LoVo (cell line): ENCODE measurements around the gene TFF3.

ENCODE experiments used
- DNase-seq: peaks from one replicate; pipeline ENCODE4 v3.0.0-alpha.2; 2016; ENCODE audit warnings: low spot score

The TFF3 gene

GRCh38 chr21:42346866-42347600 lies 31.8 kb upstream of the TFF3 start:
- no peak for DNase-seq

DNA sequence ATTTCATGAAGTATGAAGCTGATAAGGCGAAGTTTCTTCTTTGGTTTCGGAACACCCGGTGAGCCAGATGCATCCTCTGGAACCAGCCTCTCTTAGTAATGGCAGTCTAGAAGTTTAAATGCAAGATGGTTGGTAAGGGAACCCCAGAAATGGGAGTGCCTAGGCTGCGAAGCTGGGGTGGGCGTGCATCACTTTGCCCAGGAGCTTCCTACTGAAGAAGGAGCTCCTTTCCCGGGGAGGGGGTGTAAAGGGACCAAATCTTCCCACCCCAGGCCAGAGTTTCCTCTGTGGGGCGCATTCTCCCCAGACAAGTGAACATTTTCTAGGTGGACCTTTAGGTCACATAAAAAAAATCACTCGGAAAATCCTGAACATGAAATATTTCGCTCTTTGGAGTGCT lies 31.2 kb upstream of the TFF3 start:
- DNase-seq = no peak

DNA sequence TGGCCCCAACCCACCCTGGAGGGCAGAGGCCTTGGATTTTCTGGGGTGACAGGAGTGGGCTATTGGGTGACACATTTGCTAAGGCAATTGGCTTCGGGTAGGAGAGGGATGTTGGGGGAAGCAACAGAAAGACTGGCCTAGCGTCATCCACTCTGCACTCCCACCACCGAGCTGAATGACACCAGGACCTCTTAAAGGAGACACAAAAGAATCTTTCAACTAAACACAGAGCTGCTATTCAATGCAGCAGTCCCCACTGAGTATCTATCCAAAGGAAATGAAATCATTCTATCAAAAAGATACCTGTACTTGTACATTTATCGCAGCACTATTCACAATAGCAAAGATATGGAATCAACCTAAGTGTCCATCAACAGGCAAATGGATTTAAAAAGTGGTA lies 29.4 kb upstream of the TFF3 start:
- DNase-seq = no peak

DNA sequence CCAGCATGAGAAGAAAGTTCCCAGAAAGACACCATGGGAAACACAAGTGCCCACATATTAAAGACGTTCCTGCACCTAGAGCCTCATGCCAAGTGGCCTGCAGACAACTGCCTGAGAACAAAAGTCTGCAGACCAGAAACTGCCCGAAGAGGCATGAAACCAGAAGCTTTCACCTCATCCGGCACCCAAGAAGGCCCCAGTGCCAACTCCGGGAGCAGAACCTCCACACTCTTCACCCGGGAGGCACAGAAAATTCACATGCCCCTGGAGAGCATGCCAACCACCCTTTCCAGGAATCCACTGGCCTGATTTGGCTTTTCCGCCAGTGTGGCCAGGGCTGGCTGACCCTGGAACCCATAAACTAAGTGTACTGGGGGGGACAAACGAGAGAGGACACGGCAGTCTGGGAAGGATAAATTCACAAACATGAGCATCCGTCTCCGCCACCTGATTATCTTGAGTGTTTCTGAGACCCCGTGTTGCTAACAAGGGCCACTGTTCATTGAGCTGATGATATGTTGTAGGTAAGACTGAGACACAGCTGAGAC lies 28.8 kb upstream of the TFF3 start:
- no peak for DNase-seq

- DNase-seq = no peak
These were observed 28.3 kb upstream of the TFF3 start for GRCh38 chr21:42343556-42343955.

DNA sequence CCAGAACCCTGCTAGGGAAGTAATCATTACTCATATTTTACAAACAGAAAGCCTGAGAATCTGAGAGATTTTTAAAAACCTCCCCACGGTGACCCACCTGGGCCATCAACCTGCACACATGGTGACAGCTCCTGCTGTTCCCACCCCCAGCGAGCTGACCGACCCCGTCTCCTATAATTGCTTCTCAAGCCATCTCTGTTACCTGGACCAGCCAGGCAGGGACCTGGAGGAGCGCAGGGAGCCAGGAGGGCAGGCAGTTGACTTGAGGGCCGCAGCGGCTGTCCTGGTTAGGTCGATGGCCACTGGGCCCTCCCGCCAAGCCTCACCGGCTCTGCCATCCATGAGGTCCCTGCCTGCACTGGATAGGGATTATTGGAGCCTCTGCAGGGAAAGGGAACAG lies 27.9 kb upstream of the TFF3 start:
- DNase-seq = no peak

DNA sequence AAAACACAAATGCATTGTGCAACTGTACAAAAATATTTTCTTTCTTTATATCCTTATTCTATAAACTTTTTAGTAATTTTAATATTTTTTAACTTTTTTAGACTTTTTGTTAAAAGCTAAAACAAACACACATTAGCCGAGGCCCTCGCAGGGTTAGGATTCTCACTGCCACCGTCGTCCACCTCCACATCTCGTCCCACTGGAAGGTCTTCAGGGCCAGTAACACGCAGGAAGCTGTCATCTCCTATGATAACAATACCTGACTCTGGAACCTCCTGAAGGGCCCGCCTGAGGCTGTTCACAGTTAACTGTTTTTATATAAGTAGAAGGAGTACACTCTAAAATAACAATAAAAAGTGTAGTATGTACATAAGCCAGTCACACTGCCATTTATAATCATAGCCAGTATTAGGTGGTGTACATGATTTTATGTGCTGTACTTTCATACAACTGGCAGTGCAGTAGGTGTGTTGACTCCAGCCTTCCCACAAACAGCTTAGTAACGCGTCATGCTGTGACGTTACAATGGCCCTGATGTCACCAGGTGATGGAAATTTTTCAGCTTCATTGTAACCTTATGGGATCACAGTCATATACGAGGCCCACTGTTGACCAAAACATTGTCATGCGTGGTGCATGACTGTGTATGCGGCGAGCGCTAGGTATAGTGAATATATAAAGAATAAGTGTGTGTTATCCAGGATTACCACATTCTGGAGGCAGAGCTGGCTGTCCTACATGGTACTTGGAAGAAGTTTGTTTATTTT lies 26.8 kb upstream of the TFF3 start:
- DNase-seq = no peak

GRCh38 chr21:42340187-42341050 lies 25.2 kb upstream of the TFF3 start:
- no peak for DNase-seq

- no peak for DNase-seq
These were observed 23.8 kb upstream of the TFF3 start for GRCh38 chr21:42338729-42339715.

DNA sequence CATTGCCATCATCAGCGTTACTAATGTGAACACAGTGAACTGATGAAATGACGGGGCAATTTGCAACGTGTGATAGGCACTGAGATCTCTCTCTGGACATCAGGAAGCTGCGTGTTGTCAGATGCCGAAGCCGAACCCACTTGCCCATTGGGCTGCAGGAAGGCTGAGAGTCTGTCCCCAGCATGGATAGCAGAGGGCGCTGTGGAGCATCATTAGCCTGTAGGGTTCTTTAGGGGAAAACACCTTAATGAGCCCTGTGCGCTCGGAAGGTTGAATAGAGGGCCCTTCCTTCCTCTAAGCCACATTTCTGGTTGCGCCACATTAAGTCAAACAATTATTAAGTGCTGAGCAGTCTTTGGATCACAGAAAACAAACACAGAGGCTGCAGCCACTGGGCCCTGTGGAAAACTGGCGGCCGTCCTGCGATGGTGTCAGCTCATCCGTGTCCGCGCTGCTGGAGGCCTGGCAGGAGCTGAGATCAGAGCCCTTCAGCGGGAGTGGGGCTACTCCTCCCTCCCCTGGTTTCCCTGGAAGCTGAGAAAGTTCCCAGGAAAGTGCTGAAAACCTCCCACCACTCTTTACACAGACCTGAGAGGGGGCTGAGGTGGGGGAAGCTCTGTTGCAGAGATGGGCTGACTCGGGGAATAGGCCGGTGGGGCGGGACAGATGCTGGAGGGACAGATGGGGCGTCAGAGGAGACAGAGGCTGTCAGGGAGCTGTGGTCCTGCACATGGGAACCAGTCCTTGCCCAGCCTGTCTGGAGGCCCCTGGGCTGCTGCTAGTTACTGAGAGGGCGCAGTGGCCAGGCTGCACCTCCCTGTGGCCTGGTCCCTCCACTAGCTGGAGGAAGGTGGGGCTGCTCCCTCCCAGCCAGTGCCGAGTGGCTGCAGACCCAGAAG lies 22.9 kb upstream of the TFF3 start:
- DNase-seq = peak; percentile 14

DNA sequence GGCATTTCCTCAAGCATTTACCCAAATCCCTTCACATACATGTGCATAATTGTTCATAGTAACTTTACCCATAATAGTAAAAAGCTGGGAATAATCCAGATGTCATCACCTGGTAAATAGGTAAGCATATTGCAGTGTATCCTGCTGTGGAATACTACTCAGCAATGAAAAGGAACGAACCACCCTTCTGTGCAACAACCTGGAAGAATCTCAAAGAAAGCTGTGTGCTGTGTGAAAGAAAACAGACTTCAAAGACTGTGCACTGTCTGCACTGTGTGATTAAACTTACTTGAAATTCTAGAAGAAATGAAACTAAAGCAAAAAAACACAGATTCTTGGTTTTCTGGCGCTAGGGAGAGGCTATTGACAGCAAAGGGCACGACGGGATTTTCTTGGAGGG lies 22.1 kb upstream of the TFF3 start:
- DNase-seq = no peak

- DNase-seq = no peak
These were observed 20.8 kb upstream of the TFF3 start for GRCh38 chr21:42336054-42336453.

GRCh38 chr21:42332557-42333317 lies 17.5 kb upstream of the TFF3 start:
- DNase-seq = no peak

- DNase-seq = no peak
These were observed 16.5 kb upstream of the TFF3 start for GRCh38 chr21:42331660-42332059.

GRCh38 chr21:42330380-42331371 lies 15.5 kb upstream of the TFF3 start:
- DNase-seq = no peak

- no peak for DNase-seq
These were observed 9.7 kb upstream of the TFF3 start for GRCh38 chr21:42324896-42325295.

- no peak for DNase-seq
These were observed 6.6 kb upstream of the TFF3 start for GRCh38 chr21:42321845-42322244.

- DNase-seq = no peak
These were observed 6.0 kb upstream of the TFF3 start for GRCh38 chr21:42321231-42321630.
